GM21526 (cell line): ENCODE data around the gene ANAPC16.
A peak's percentile ranks its signal among the peaks of the same experiment; 100 is the strongest.
"Not testable (repeated sequence)": the region's sequence is repeated elsewhere in the genome, so short reads cannot be mapped to it uniquely, and the experiment has no call there.

Experiments
- ATAC-seq: cut with Tn5 transposase; IDR thresholded peaks from one replicate; pipeline ENCODE4 v1.9.1; 2021; ENCODE audit warnings: moderate library complexity; ENCODE audit not compliant: unreplicated experiment, low FRiP score

ANAPC16 gene

DNA sequence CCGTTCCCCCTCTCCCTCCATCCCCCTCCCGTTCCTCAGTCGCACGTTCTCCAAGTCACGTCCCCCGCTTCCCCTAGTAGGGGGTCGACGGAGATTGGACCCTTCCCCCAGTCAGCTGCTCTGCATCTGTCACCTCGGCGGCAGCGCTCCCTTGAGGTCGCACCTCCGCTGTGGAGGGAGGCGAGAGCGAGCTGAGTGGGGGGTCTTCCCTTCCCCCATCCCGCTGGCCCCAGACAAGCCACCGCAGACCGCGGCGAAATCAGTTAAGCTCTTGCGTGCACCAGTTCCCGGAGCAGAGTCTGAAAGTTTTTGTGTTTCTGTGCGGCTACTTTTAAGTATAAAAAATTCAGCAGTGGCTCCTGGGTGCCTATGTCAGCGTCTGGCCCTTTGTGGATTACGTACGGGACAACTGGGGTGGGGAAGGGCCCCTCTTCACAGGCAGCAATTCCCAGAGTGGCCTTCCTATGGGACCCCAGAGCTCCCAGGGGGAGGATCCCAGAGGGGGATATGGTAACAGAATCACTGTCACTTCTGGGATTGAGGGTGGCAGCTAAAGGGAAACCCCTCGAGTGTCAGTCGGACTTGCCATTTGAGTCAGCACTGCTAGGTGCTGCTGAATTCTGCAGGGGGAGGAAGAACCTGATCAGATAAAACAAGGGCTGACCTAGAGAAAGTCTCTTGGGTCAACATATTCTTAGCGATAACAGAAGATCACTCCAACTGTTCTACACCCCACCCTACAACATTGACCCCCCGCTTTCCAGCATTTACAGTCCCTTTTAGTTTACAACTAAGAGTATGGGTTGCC, 45.4 kb downstream of the ANAPC16 start:
- ATAC-seq: peak; percentile 42

DNA sequence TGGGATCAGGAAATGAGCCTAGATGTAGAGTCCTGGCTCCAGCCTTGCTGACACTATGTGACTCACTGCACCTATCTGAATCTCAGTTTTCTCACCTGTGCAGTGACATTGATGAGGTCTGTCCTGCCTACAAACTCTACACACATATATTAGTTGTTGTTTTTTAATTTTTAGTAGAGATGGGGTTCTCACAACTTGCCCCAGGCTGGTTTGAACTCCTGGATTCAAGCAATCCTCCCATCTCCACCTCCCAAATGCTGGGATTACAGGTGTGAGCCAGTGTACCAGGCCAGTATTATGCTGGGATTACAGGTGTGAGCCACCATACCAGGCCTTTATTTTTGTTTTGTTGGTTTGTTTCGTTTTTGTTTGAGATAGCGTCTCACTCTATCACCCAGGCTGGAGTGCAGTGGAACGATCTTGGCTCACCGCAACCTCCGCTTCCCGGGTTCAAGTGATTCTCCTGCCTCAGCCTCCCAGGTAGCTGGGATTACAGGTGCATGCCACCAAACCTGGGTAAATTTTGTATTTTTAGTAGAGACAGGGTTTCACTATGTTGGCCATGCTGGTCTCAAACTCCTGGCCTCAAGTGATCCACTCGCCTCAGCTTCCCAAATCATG, 46.1 kb downstream of the ANAPC16 start:
- ATAC-seq: peak; percentile 11

DNA sequence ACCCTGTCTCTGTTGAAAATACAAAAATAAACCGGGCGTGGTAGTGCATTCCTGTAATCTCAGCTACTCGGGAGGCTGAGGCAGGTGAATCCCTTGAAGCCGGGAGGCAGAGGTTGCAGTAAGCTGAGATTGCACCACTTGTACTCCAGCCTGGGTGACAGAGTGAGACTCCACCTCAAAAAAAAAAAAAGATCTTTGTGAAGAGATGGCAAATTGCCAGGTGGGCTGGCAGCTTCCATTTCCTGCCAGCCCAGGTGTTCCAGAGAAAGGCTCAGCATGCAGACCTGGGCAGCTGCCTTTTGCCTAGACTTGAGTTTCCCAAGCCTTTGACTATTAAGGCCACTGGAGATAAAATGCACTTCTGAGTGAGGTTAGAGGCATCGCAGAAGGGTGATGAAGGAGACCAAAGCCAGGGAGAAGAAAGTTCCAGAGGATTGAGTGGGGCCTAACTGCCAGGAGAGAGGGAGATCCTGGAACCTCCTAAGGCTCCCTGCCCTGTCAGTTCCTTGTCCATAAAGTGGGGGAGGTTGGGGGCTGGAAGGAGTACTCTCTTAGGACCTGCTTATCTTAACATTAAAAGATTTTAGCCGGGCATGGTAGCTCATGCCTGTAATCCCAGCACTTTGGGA, 47.9 kb downstream of the ANAPC16 start:
- no peak for ATAC-seq

- ATAC-seq: no peak
Observed at GRCh38 chr10:72264536-72264935, 48.7 kb downstream of the ANAPC16 start.

DNA sequence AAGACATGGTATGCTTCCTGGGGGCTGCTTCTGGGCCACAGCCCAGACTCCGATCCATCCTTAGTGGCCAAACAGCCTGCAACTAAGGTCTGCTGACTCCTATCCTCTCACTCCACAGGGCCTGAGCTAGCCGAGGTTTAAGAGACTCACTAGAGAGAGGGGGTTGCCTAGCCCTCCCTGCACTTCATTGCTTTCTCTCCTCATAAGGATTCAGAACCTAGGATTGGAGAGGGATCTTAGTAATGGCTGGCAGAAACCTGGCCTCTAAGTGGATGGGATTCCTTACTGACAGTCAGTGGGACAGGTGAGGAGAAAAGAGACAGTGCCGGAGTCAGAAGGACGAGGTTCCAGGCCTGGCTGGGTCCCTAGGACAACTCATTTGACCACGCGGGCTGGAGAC, 49.7 kb downstream of the ANAPC16 start:
- ATAC-seq: no peak

GRCh38 chr10:72265990-72266865, 50.4 kb downstream of the ANAPC16 start:
- no peak for ATAC-seq

DNA sequence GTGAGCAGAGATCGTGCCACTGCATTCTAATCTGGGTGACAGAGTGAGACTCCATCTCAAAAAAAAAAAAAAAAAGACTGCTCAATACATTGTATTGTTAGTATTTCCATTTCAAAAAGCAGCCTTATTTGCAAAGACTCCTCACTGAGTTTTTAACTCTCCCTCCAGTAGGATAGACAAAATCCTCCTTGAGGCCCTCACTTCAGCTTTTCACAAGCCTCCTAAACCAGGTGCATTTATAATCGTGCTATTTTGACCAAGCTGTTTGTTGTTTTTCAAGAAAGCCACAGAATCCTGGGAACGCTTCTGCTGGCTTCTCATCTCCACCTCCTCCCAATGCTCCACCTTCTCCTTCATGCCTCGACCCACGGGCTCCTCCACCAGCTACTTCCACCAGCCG, 51.6 kb downstream of the ANAPC16 start:
- ATAC-seq: no peak

DNA sequence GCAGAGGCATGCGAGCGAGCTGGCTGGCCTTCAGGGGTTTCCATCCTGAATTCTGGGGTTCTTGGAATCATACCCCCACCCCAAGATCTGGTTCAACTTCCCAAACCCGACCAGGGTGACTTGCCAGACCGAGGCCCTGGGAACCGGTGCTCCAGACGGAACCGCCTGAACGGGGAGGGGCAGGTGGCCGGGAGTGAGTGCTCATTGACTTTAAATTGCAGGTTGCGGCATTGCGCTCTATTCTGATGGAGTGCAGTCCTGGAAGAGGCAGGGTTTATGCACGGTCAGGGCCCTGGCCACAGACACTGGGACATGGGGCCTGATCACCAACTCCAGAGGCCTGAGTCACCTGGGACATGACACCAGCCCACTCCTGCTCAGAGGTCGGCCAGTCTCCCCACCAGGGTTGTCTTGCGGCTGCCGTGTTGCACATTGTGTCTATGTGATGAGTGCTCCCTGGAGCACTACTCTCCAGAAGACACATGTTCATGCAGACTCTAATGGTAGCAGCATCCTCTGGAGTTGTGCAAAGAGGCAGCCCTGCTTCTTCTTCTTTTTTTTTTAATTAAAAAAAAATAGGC, 52.1 kb downstream of the ANAPC16 start:
- no peak for ATAC-seq

DNA sequence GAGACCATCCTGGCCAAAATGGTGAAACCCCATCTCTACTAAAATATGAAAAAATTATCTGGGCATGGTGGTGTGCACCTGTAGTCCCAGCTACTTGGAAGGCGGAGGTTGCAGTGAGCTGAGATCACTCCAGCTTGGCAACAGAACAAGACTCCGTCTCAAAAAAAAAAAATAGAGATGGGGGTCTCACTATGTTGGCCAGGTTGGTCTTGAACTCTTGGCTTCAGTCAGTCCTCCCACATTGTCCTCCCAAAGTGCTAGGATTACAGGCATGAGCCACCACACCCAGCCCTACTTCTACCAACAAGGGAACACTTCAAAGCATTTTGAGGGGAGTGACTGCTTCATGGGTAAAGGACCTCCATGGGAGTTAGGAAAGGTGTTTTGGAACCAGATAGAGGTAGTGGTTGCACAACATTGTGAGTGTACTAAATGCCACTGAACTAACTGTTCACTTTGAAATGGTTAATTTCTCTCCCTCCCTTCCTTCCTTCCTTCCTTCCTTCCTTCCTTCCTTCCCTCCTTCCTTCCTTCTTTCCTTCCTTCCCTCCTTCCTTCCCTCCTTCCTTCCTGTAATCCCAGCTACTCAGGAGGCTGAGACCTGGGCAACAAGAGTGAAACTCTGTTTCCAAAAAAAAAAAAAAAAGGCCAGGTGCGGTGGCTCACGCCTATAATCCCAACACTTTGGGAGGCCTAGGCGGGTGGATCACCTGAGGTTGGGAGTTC, 52.8 kb downstream of the ANAPC16 start:
- not testable (repeated sequence) for ATAC-seq

- ATAC-seq: no peak
Observed at GRCh38 chr10:72270607-72271281, 54.9 kb downstream of the ANAPC16 start.

DNA sequence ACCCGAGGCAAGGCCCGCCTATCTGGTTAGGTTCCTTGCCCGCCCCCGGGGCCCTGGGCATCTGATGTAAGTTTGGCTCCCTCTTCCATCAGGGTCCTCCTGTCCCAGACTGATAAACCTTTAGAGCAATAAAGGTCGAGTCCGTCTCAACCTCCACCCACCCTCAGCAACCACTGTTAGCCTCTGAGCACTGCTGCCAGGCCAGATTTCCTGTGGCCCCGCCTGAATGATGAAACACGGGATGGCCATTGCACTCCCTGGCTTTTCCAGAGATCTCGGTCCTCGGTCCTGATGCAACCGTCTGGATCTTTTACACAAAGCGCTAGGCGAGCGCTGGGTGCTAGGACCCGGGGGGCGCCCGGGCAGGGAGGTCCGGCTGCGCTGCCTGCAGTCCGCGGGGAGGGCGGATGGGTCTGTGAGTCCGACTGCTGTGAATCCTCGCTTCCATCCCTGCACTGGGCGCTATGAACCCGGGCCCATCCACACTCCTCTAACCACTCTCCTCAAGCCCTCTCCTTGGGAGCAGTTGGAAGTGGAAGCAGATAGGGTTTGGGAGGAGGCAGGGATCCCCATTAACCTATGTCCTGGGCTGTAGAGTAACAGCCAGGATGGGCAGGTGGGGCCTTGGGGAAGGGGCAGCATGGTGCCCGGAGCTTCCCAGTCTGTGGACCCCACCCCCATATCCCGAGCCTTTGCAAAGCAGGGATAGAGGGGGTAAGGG, 57.0 kb downstream of the ANAPC16 start:
- no peak for ATAC-seq

- peak; percentile 83 for ATAC-seq
Observed at GRCh38 chr10:72273410-72274212, 57.8 kb downstream of the ANAPC16 start, which contains the start of gene DDIT4. TSS of gene DDIT4 (plus strand) at chr10:72273924. CDS start at chr10:72274217, 293 bp downstream.

- ATAC-seq: no peak
Observed at GRCh38 chr10:72274213-72274729, 58.5 kb downstream of the ANAPC16 start.

GRCh38 chr10:72274730-72275350, 59.0 kb downstream of the ANAPC16 start:
- no peak for ATAC-seq

DNA sequence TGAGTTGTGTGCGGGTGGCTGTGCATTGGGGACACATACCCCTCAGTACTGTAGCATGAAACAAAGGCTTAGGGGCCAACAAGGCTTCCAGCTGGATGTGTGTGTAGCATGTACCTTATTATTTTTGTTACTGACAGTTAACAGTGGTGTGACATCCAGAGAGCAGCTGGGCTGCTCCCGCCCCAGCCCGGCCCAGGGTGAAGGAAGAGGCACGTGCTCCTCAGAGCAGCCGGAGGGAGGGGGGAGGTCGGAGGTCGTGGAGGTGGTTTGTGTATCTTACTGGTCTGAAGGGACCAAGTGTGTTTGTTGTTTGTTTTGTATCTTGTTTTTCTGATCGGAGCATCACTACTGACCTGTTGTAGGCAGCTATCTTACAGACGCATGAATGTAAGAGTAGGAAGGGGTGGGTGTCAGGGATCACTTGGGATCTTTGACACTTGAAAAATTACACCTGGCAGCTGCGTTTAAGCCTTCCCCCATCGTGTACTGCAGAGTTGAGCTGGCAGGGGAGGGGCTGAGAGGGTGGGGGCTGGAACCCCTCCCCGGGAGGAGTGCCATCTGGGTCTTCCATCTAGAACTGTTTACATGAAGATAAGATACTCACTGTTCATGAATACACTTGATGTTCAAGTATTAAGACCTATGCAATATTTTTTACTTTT, 59.7 kb downstream of the ANAPC16 start:
- ATAC-seq: no peak

DNA sequence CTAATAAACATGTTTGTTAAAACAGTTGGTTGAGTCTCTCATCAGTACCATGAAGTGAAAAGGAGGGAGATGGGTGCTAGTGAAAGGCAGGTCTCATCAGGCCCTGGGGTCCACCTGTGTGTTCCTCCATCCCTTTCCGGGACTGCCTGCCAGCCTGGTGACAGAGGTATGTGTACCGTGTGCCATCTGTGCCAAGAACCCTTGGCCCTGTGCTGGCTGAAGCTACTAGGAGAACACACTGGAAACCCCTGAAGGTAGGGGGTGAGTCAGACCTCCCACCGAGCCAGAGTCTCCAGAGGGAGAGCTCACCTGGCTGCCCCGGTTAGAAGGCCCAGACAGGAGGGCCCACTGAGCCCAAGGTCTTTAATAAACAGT, 60.2 kb downstream of the ANAPC16 start:
- ATAC-seq: no peak
